A673 (cell line): Measurements from ENCODE around the gene BHLHA9. TPM values are rescaled to one million over a fixed set of nuclear protein-coding genes. Genes with fewer than 3 reads are reported as not detected.

Source experiments
- BruUV-seq: library from RNA; stranded (reverse); fragments of 400-500 nt; replicated peaks from 2 replicates; lab custom pipeline; 2021; lab: Mats Ljungman, UMichigan
- CTCF ChIA-PET: fragments of 300-600 bp; sonication (Branson Sonifier 250); formaldehyde crosslinking; loops from one replicate; lab custom pipeline; 2022; ENCODE audit warnings: antibody characterized with exemption; lab: Charles Lee
- POLR2A ChIA-PET: fragments of 300-600 bp; sonication (Branson Sonifier 250); formaldehyde crosslinking; loops from one replicate; lab custom pipeline; 2022; ENCODE audit warnings: antibody characterized with exemption; ENCODE audit not compliant: low non-redundant PET; lab: Charles Lee
- DNase-seq: peaks from one replicate; pipeline ENCODE4 v3.0.0-alpha.2; 2015; ENCODE audit warnings: low spot score
- H3K27ac ChIP-seq: fragments of 200-600 bp; sonication (generic); 2 replicates; pipeline ENCODE4 v1.5.1; 2016; ENCODE audit warnings: mixed run types, low read depth, mild to moderate bottlenecking, mixed read lengths, antibody characterized with exemption, low read length; ENCODE audit not compliant: poor library complexity, severe bottlenecking
- H3K27me3 ChIP-seq: fragments of 200-600 bp; sonication (generic); replicated peaks from 2 replicates; pipeline ENCODE4 v1.6.1; 2017; ENCODE audit warnings: mixed run types, low read depth, mild to moderate bottlenecking, mixed read lengths, antibody characterized with exemption, low read length; ENCODE audit not compliant: insufficient read depth, poor library complexity
- H3K36me3 ChIP-seq: fragments of 200-600 bp; sonication (generic); 2 replicates; pipeline ENCODE4 v1.6.1; 2016; ENCODE audit warnings: mixed run types, mild to moderate bottlenecking, mixed read lengths, antibody characterized with exemption, low read length; ENCODE audit not compliant: insufficient read depth, poor library complexity, severe bottlenecking
- H3K4me1 ChIP-seq: fragments of 200-600 bp; sonication (generic); 2 replicates; pipeline ENCODE4 v1.6.1; 2017; ENCODE audit warnings: mixed run types, mild to moderate bottlenecking, mixed read lengths, antibody characterized with exemption, low read length; ENCODE audit not compliant: insufficient read depth, poor library complexity, severe bottlenecking
- H3K4me3 ChIP-seq: fragments of 200-600 bp; sonication (generic); 2 replicates; pipeline ENCODE4 v1.5.1; 2016; ENCODE audit warnings: low read depth, mixed run types, mild to moderate bottlenecking, mixed read lengths, low read length; ENCODE audit not compliant: poor library complexity, severe bottlenecking
- H3K9me3 ChIP-seq: fragments of 200-600 bp; sonication (generic); 2 replicates; pipeline ENCODE4 v1.6.1; 2016; ENCODE audit warnings: mixed run types, low read depth, mild to moderate bottlenecking, mixed read lengths, antibody characterized with exemption, low read length; ENCODE audit not compliant: poor library complexity, severe bottlenecking
- EZH2 ChIP-seq: fragments of 200-600 bp; sonication (generic); IDR thresholded peaks from 2 replicates; pipeline ENCODE4 v1.6.1; 2017; ENCODE audit warnings: borderline replicate concordance, low read depth, mild to moderate bottlenecking, mixed read lengths, antibody characterized with exemption, low read length; ENCODE audit not compliant: poor library complexity, severe bottlenecking
- intact Hi-C: fragments of 100-400 bp; cut with micrococcal nuclease; formaldehyde crosslinking; loops from one replicate; pipeline ENCODE4 v1.10.0; 2022; ENCODE audit not compliant: unreplicated experiment
- total RNA-seq: library from RNA; stranded (reverse); gene quantifications from 2 replicates; pipeline ENCODE4 v1.2.3, GENCODE V29; 2021
- TF ChIP-seq, protein P1 (sequence below): fragments of 300-800, 200-600 bp; sonication (generic); conservative IDR thresholded peaks from 2 replicates; pipeline ENCODE4 v1.5.1; 2017; ENCODE audit warnings: low read depth, mild to moderate bottlenecking, antibody characterized with exemption, low read length, moderate library complexity, mixed read lengths

The BHLHA9 gene
- total RNA-seq, 1 experiment from 2014 or later = not detected

DNA sequence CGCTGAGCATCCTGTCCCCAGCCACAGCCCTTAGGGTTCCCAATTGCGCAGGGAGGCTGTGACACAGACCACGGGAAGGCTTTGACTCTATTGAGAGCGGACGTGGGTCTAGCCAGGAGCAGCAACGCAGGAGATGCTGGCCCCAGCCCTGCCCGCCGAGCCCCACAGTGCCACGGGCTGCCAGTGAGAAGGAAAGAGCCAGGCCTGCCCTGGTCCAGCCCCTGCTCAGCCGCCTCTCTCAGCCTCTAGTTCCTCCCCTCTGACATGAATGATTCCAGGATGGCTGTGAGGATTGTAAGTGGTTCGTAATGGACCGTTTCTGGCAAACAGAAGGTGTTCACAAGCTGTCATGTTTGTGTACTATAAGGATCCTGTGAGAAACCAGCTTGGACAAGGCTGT is 2.5 kb downstream of the BHLHA9 start:
- intact Hi-C loops = loop anchor here (5.0 kb wide), 1 partner anchor 245 kb away; the partner anchor contains the start of gene INPP5K
- Histone ChIP-seq H3K27ac (no peak overlapping the region), H3K27me3 (peaks cover 9% of the 10 kb centered on the region), H3K4me3 (no peak overlapping the region), H3K36me3 (no peaks in the 10 kb centered on the region), H3K9me3 (no peaks in the 10 kb centered on the region), H3K4me1 (peaks cover 5% of the 10 kb centered on the region)
- no TSS peak for BruUV-seq
- CTCF ChIA-PET = interaction anchor here (0.6 kb wide), 1 partner anchor 99 kb away, joined by 6 read pairs; no protein-coding TSS in a partner anchor
- POLR2A ChIA-PET = no interaction called here
- no peak for DNase-seq
- TF ChIP-seq EZH2 = no peak
- TF ChIP-seq, protein P1, sequence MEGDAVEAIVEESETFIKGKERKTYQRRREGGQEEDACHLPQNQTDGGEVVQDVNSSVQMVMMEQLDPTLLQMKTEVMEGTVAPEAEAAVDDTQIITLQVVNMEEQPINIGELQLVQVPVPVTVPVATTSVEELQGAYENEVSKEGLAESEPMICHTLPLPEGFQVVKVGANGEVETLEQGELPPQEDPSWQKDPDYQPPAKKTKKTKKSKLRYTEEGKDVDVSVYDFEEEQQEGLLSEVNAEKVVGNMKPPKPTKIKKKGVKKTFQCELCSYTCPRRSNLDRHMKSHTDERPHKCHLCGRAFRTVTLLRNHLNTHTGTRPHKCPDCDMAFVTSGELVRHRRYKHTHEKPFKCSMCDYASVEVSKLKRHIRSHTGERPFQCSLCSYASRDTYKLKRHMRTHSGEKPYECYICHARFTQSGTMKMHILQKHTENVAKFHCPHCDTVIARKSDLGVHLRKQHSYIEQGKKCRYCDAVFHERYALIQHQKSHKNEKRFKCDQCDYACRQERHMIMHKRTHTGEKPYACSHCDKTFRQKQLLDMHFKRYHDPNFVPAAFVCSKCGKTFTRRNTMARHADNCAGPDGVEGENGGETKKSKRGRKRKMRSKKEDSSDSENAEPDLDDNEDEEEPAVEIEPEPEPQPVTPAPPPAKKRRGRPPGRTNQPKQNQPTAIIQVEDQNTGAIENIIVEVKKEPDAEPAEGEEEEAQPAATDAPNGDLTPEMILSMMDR = no peak

DNA sequence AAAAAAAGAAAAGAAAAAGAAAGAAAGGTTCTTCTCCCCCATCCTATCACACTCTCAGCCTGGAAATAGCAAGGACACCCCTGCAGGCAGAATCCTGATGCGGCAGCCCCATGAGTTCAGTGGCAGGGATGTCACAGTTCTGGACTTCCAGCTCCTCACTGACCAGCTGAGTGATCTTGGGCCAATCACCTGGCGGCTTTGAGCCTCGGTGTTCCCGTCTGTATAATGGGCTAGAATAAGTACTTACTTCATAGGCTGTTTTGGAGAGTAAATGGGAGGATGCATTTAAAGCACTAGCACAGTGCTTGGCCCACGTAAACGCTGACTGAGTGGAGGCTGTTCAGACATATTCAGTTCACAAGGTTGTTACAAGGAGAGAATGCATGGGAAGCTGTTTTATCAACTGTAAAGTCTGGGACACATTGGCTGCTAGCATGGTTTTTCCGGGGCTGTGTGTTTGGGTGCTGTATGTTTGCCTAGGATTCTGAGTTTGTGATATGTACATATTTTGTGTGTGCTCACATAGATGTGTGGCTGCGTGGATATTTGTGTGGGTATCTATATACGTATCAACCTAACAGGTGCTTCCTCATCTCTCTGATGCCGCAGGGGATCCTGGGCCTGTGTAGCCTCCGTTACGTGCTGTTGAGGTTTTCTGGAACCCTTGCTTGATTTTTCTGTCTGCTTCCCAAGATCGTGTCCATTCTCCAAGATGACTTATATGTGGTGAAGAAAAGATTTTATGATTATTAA is 3.4 kb downstream of the BHLHA9 start:
- no peaks in the 10 kb centered on the region for H3K9me3 ChIP-seq
- BruUV-seq = no TSS peak
- POLR2A ChIA-PET = no interaction called here
- H3K4me1 ChIP-seq = peaks cover 5% of the 10 kb centered on the region
- peaks cover 9% of the 10 kb centered on the region for H3K27me3 ChIP-seq
- no peak overlapping the region for H3K4me3 ChIP-seq
- TF ChIP-seq, protein P1 = no peak
- TF ChIP-seq EZH2 = no peak
- DNase-seq = no peak
- CTCF ChIA-PET = interaction anchor here (1.6 kb wide), 1 partner anchor 59 kb away, joined by 3 read pairs; no protein-coding TSS in a partner anchor
- no peak overlapping the region for H3K27ac ChIP-seq
- no peaks in the 10 kb centered on the region for H3K36me3 ChIP-seq
- intact Hi-C loops = loop anchor here (5.0 kb wide), 1 partner anchor 244 kb away; the partner anchor contains the start of gene INPP5K

DNA sequence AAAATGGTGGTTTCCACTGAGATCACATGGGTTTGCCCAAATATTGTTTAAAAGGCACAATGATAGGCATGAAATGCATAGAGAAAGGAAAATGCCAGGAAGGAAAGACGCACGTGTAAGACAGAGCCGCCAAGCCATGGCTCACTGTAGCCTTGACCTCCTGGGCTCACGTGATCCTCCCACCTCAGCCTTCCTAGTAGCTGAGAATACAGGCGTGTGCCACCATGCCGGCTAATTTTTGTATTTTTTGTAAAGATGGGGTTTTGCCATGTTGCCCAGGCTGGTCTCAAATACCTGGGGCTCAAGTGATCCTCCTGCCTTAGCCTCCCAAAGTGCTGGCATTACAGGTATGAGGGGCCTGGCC is 4.0 kb downstream of the BHLHA9 start:
- CTCF ChIA-PET = interaction anchor here (0.6 to 1.6 kb wide), 2 partner anchors 59 to 393 kb away, joined by 3 read pairs; no protein-coding TSS in a partner anchor

More for the DNA sequence above, 4.0 kb downstream of the BHLHA9 start:
- Histone ChIP-seq H3K27me3 (peaks cover 9% of the 10 kb centered on the region), H3K4me1 (no peaks in the 10 kb centered on the region), H3K9me3 (no peaks in the 10 kb centered on the region), H3K27ac (no peak overlapping the region), H3K36me3 (no peaks in the 10 kb centered on the region), H3K4me3 (no peak overlapping the region)
- BruUV-seq = no TSS peak
- no peak for TF ChIP-seq EZH2
- TF ChIP-seq, protein P1 = no peak
- intact Hi-C loops = loop anchor here (5.0 kb wide), 1 partner anchor 243 kb away; the partner anchor contains the start of gene INPP5K
- DNase-seq = no peak
- POLR2A ChIA-PET = no interaction called here
